ENCODE results near the gene ZNF3.

GRCh38 chr7:100119072-100119969 lies 37.8 kb upstream of the ZNF3 start, which contains the start of the genes CNPY4 and TAF6:
- TF ChIP-seq ZNF837 (tag by site-specific recombination; IDR thresholded peaks at IDR 0.05) (no peak), ZFP3 (tag by site-specific recombination; IDR thresholded peaks at IDR 0.05; ENCODE audit: low read depth) (no peak), ZNF10 (tag by site-specific recombination; IDR thresholded peaks at IDR 0.05) (no peak), SP2 (tag by site-specific recombination; IDR thresholded peaks at IDR 0.05) (peak; percentile 63), ZNF335 (tag by site-specific recombination; conservative IDR thresholded peaks at IDR 0.05) (peak; percentile 100; the same call in 1 of the 2 replicates), CTCF (tag by site-specific recombination; IDR thresholded peaks at IDR 0.05) (no peak; the same call in 1 of the 2 replicates), ZNF670 (tag by site-specific recombination; IDR thresholded peaks at IDR 0.05; ENCODE audit: low read depth) (no peak)

Measured in HEK293 (cell line).